Measurements from ENCODE around the gene PSPH. TPM values are rescaled to one million over a fixed set of nuclear protein-coding genes. Genes with fewer than 3 reads are reported as not detected.
A peak's percentile ranks its signal among the peaks of the same experiment; 100 is the strongest.

PSPH gene
- polyA plus RNA-seq, 3 donors = 26.1 to 35.1 (median 28.8) TPM

DNA sequence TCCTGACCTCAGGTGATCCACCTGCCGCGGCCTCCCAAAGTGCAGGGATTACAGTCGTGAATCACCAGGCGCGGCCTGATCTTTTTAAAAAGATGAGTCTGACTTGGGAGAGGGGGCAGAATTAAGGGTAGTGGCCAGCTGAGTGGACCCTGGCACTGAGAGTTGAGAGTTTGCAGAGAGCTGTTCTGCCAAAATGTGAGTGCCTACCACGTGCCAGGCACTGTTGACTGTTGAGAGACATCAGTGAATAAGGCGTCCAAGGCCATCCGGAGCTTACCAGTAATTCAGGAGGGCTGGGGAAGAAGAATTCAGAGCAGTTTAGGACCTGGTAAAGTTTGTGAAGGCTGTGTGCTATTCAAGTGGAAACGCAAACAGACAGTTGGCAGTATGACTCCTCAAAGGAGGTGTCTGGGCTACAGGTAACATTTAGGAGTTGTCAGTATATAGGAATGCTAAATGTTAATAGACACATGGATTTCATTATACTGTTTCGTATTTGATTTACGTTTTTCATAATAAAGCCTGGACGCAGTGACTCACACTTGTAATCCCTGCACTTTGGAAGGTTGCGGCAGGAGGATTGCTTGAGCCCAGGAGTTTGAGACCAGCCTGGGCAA, 85.3 kb downstream of the PSPH start:
- no peak for DNase-seq (ENCODE audit: extremely low read depth in 1 of 11, low read depth in 9 of 11, low spot score in 4 of 11)

GRCh38 chr7:55965100-55965470, 86.2 kb downstream of the PSPH start:
- DNase-seq (ENCODE audit: extremely low read depth in 1 of 11, low read depth in 9 of 11, low spot score in 4 of 11) = peak in 1 of 11 donors; percentile 52

DNA sequence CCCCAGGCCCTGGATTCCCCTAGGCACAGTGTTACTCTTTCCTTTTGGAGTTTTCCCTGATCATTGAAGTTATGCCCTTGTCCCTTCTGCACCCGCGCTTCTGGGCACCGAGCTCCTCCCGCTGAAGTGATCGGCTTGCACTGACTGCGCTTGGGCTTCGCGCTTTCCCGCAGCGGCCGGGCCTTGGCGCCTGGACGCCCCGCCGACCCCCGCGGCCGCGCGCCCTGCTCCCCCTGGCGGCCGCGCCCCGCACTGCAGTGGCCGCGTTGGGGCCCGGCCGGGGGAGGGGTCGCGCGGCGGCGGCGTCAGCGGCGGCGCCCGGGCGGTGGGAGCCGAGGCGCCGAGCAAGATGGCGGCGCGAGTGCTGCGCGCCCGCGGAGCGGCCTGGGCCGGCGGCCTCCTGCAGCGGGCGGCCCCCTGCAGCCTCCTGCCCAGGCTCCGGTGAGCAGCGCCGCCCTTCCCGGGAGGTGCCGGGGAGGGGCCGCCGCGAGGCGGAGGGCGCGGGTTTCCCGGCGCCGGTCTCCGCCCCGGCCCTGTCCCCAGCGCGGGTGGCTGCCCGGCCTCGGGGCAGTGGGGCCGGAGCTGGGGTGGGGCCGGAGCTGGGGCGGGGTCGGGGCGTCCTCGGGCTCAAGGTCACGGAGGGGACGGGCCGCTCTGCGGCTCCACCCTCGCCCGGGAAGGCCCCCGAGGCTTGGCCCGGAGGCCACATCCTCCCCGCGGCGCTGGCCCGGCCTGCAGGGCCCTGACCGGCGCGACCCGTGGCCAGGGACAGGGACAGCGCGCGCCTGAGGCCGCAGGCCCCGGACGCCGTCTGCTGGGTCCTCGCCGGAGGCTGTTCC, 86.8 kb downstream of the PSPH start, which contains the start of gene NIPSNAP2:
Gene NIPSNAP2 (plus strand): TSS at position 325 of the 839 bp plus-strand sequence. CDS start 25 bp downstream, at position 350.
- peak in 9 of 11 donors; percentile 26 to 68 (median 57) for DNase-seq (ENCODE audit: extremely low read depth in 1 of 11, low read depth in 9 of 11, low spot score in 4 of 11)

DNA sequence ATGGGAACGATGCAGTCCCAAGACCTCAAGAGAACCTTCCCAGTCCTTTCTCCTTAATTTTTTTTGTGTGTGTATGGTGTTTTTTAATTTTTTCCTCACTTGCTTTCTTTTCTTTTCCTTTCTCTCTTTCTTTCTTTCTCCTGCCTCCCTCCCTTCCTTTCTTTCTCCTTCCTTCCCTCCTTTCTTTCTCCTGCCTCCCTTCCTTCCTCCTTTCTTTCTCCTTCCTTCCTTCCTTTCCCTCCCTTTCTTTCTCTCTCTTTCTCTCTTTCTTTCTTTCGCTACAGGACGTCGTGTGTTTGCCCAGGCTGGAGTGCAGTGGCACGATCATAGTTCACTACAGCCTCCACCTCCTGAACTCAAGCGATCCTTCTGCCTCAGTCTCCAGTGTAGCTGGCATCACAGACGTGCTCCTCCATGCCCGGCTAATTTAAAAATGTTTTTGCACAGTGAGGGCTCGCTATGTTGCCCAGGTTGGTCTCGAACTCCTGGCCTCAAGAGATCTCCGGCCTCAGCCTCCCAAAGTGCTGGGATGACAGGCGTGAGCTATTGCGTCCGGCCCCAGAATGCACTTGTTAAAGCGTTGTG, 87.6 kb downstream of the PSPH start:
- no peak for DNase-seq (ENCODE audit: extremely low read depth in 1 of 11, low read depth in 9 of 11, low spot score in 4 of 11)

DNA sequence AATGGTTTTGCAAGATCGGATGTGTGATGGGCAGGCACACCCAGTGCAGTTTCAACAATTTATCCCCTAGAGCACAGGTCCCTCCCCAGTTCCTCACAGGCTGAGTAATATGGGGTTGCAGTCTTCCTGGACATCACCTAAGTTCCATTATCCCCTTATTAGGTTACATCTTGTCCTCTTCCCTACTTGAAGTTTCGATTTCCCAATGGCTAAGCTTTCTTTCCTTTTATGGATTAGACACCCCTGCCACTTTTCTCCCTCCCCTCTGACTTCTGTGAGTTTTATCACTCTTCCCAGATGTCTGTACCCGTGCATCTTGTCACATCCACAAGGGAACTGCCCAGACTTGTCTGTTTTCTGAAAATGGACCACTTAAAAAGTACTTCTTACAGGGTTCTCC, 89.2 kb downstream of the PSPH start:
- no peak for DNase-seq (ENCODE audit: extremely low read depth in 1 of 11, low read depth in 9 of 11, low spot score in 4 of 11)

Other genes starting within 250 kb of the PSPH start
- under 1 TPM; 0.16 to 0.57 (median 0.19) TPM for gene SEPTIN14, start 188.7 kb downstream of the PSPH start, polyA plus RNA-seq (ENCODE audit: insufficient read length in 3 of 3)
- gene ZNF713, start 164.0 kb downstream of the PSPH start, polyA plus RNA-seq (ENCODE audit: insufficient read length in 3 of 3) = 10 to 100 TPM; 12.3 to 15.8 (median 14.6) TPM
- gene MRPS17, start 99.6 kb downstream of the PSPH start, polyA plus RNA-seq (ENCODE audit: insufficient read length in 3 of 3) = 10 to 100 TPM; 16.0 to 20.5 (median 16.1) TPM
- 100 to 1,000 TPM in 2 of 3 donors, 10 to 100 TPM in 1; 94.5 to 119 (median 105) TPM for gene NIPSNAP2, start 86.9 kb downstream of the PSPH start, polyA plus RNA-seq (ENCODE audit: insufficient read length in 3 of 3)
- 100 to 1,000 TPM; 206 to 245 (median 233) TPM for gene CCT6A, start 321 bp upstream of the PSPH start, polyA plus RNA-seq (ENCODE audit: insufficient read length in 3 of 3)
- 100 to 1,000 TPM; 130 to 169 (median 135) TPM for gene SUMF2, start 12.8 kb upstream of the PSPH start, polyA plus RNA-seq (ENCODE audit: insufficient read length in 3 of 3)
- 1 to 10 TPM in 2 of 3 donors, under 1 TPM in 1; 0.90 to 3.0 (median 1.4) TPM for gene PHKG1, start 41.5 kb upstream of the PSPH start, polyA plus RNA-seq (ENCODE audit: insufficient read length in 3 of 3)
- 100 to 1,000 TPM; 238 to 284 (median 266) TPM for gene CHCHD2, start 55.0 kb upstream of the PSPH start, polyA plus RNA-seq (ENCODE audit: insufficient read length in 3 of 3)
- gene NUPR2, start 65.0 kb upstream of the PSPH start, polyA plus RNA-seq (ENCODE audit: insufficient read length in 3 of 3) = 1 to 10 TPM; 2.4 to 3.5 (median 2.6) TPM

All from renal cortex interstitium (tissue), 11 donors.